ENCODE data around the gene HAPLN2.

DNA sequence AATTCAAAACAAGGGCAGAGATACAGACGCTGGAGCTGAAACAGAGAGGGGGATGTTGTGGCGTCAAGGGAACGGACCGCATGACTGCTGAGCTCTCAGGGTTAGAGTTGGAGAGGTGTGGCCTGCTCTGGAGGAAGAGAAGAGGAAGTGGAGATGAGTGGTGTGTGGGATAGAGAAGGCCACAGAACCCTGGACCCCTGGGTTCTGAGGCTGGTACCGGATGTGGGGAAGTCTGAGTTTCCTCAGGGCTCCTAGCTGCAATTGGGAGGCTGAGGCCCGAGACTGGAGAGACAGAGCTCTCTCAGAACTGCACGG is 24.5 kb downstream of the HAPLN2 start:
- TF ChIP-seq KDM1A (IDR thresholded peaks at IDR 0.05; ENCODE audit: borderline replicate concordance, low read length): no peak
- TF ChIP-seq, protein P1, sequence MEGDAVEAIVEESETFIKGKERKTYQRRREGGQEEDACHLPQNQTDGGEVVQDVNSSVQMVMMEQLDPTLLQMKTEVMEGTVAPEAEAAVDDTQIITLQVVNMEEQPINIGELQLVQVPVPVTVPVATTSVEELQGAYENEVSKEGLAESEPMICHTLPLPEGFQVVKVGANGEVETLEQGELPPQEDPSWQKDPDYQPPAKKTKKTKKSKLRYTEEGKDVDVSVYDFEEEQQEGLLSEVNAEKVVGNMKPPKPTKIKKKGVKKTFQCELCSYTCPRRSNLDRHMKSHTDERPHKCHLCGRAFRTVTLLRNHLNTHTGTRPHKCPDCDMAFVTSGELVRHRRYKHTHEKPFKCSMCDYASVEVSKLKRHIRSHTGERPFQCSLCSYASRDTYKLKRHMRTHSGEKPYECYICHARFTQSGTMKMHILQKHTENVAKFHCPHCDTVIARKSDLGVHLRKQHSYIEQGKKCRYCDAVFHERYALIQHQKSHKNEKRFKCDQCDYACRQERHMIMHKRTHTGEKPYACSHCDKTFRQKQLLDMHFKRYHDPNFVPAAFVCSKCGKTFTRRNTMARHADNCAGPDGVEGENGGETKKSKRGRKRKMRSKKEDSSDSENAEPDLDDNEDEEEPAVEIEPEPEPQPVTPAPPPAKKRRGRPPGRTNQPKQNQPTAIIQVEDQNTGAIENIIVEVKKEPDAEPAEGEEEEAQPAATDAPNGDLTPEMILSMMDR (IDR thresholded peaks at IDR 0.05; ENCODE audit: control extremely low read depth in 1 of 3, insufficient read depth in 1 of 3, low read depth in 1 of 3, low read length in 3 of 3): no peak
- TF ChIP-seq BCL11A (IDR thresholded peaks at IDR 0.05; ENCODE audit: low read depth in 2 of 2, low read length in 2 of 2): no peak
- TF ChIP-seq CREB1 (IDR thresholded peaks at IDR 0.05): no peak
- no peak for TF ChIP-seq TAF1 (IDR thresholded peaks at IDR 0.05; ENCODE audit: low read depth, low read length)

Measured in H1 (cell line).